ENCODE measurements around the gene MEF2D. TPM values are rescaled to one million over a fixed set of nuclear protein-coding genes. Genes with fewer than 3 reads are reported as not detected.
A peak's percentile ranks its signal among the peaks of the same experiment; 100 is the strongest.

MEF2D gene
- total RNA-seq: 100 to 1,000 TPM in 1 of 2 donors, 10 to 100 TPM in 1; 76.1 to 101 TPM

DNA sequence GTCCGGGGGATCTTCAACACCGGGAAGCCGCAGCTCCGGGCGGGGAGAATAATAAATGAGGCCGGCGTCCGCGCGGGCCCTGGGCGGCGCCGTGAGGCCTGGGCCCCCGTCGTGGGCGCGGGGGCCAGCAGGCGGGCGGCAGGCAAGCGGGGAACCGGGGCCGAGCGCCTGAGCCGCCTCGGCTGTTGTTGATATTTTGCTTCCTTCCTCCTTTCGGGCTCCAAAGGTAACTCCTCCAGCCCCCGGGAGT lies at the start of gene MEF2D:
Gene MEF2D (minus strand): TSS at position 233 of the 250 bp plus-strand sequence. CDS start 17,483 bp downstream, outside the sequence.
- peak within 1 kb of the TSS; percentile 100 for H3K27ac ChIP-seq
- no peak for ATAC-seq (ENCODE audit: insufficient number of reproducible peaks, low FRiP score, low read depth)
- no peaks in the 10 kb centered on the region for H3K9me3 ChIP-seq
- TF ChIP-seq, protein P1, sequence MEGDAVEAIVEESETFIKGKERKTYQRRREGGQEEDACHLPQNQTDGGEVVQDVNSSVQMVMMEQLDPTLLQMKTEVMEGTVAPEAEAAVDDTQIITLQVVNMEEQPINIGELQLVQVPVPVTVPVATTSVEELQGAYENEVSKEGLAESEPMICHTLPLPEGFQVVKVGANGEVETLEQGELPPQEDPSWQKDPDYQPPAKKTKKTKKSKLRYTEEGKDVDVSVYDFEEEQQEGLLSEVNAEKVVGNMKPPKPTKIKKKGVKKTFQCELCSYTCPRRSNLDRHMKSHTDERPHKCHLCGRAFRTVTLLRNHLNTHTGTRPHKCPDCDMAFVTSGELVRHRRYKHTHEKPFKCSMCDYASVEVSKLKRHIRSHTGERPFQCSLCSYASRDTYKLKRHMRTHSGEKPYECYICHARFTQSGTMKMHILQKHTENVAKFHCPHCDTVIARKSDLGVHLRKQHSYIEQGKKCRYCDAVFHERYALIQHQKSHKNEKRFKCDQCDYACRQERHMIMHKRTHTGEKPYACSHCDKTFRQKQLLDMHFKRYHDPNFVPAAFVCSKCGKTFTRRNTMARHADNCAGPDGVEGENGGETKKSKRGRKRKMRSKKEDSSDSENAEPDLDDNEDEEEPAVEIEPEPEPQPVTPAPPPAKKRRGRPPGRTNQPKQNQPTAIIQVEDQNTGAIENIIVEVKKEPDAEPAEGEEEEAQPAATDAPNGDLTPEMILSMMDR (IDR thresholded peaks at IDR 0.05): no peak
- H3K27me3 ChIP-seq (replicated peaks; ENCODE audit: insufficient read depth): no peaks in the 10 kb centered on the region
- H3K36me3 ChIP-seq: no peaks in the 10 kb centered on the region
- no peak for DNase-seq (ENCODE audit: low spot score)
- peak within 1 kb of the TSS; percentile 87 for H3K4me3 ChIP-seq
- peaks cover 57 to 65% of the 10 kb centered on the region in 2 donors for H3K4me1 ChIP-seq (ENCODE audit: control insufficient read depth in 1 of 2, low read depth in 2 of 2)

DNA sequence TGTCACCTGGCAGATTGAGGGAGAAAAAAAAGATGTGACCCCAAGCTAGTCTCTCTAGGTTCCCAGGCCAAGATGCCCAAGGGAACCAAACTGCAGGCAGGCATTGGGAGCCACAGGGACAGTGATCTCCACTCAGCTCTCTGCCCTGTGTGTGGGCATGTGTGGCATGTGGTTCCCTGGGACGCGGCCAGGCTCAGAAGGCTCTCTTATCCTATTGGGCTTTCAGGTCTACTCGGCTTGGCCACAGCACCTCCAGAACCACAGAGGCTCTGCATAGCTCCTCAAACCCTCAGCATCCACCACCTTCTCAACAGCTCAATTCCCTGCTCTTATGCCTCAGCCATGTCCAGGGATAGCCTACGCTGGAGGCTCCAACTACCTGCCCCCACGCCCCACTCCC lies 49.8 kb upstream of the MEF2D start:
- no peak for DNase-seq (ENCODE audit: low spot score)
- no peaks in the 10 kb centered on the region for H3K4me1 ChIP-seq (ENCODE audit: control insufficient read depth in 1 of 2, low read depth in 2 of 2)
- no peak for ATAC-seq (ENCODE audit: insufficient number of reproducible peaks, low FRiP score, low read depth)
- H3K27ac ChIP-seq: no peak overlapping the region
- no peaks in the 10 kb centered on the region for H3K9me3 ChIP-seq
- TF ChIP-seq, protein P1 (IDR thresholded peaks at IDR 0.05): no peak
- no peaks in the 10 kb centered on the region for H3K36me3 ChIP-seq
- H3K4me3 ChIP-seq: no peak overlapping the region
- H3K27me3 ChIP-seq (replicated peaks; ENCODE audit: insufficient read depth): no peaks in the 10 kb centered on the region

GRCh38 chr1:156549831-156550230 lies 49.3 kb upstream of the MEF2D start:
- Histone ChIP-seq H3K4me3 (no peak overlapping the region), H3K4me1 (ENCODE audit: control insufficient read depth in 1 of 2, low read depth in 2 of 2) (no peaks in the 10 kb centered on the region), H3K27me3 (replicated peaks; ENCODE audit: insufficient read depth) (no peaks in the 10 kb centered on the region), H3K27ac (no peak overlapping the region), H3K9me3 (no peaks in the 10 kb centered on the region), H3K36me3 (no peaks in the 10 kb centered on the region)
- TF ChIP-seq, protein P1 (IDR thresholded peaks at IDR 0.05): no peak
- no peak for DNase-seq (ENCODE audit: low spot score)
- no peak for ATAC-seq (ENCODE audit: insufficient number of reproducible peaks, low FRiP score, low read depth)

DNA sequence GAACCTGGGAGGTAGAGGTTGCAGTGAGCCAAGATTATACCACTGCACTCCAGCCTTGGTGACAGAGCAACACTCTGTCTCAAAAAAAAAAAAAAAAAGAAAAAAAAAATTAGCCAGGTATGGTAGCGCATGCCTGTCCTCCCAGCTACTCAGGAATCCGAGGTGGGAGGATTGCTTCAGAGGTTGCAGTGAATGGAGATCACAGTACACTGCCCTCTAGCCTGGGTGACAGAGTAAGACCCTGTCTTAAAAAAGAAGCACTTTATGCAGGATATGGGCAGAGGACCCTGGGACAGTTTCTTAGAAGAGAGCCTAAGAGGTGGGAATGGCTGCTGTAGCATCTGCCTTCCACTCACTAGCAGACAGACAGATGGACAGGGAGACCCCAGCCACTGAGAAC lies 48.8 kb upstream of the MEF2D start:
- no peaks in the 10 kb centered on the region for H3K36me3 ChIP-seq
- no peaks in the 10 kb centered on the region for H3K27me3 ChIP-seq (replicated peaks; ENCODE audit: insufficient read depth)
- ATAC-seq (ENCODE audit: insufficient number of reproducible peaks, low FRiP score, low read depth): no peak
- no peaks in the 10 kb centered on the region for H3K4me1 ChIP-seq (ENCODE audit: control insufficient read depth in 1 of 2, low read depth in 2 of 2)
- no peak overlapping the region for H3K27ac ChIP-seq
- TF ChIP-seq, protein P1 (IDR thresholded peaks at IDR 0.05): no peak
- H3K9me3 ChIP-seq: no peaks in the 10 kb centered on the region
- no peak overlapping the region for H3K4me3 ChIP-seq
- no peak for DNase-seq (ENCODE audit: low spot score)

- ATAC-seq (ENCODE audit: insufficient number of reproducible peaks, low FRiP score, low read depth) (no peak), DNase-seq (ENCODE audit: low spot score) (no peak)
These were observed 47.4 kb upstream of the MEF2D start for GRCh38 chr1:156547982-156548381.

More at GRCh38 chr1:156547982-156548381, 47.4 kb upstream of the MEF2D start:
- no peaks in the 10 kb centered on the region for H3K27me3 ChIP-seq (replicated peaks; ENCODE audit: insufficient read depth)
- H3K36me3 ChIP-seq: no peaks in the 10 kb centered on the region
- H3K27ac ChIP-seq: no peak overlapping the region
- H3K4me1 ChIP-seq (ENCODE audit: control insufficient read depth in 1 of 2, low read depth in 2 of 2): no peaks in the 10 kb centered on the region
- TF ChIP-seq, protein P1 (IDR thresholded peaks at IDR 0.05): no peak
- H3K9me3 ChIP-seq: no peaks in the 10 kb centered on the region
- no peak overlapping the region for H3K4me3 ChIP-seq

Data from thoracic aorta (tissue), 2 donors.